ENCODE measurements around the gene LMCD1. TPM values are rescaled to one million over a fixed set of nuclear protein-coding genes. Genes with fewer than 3 reads are reported as not detected.

Gene LMCD1
- polyA plus RNA-seq, 1 of the 3 experiments (the other 2 are of a cell fraction): 23.6 TPM

GRCh38 chr3:8595252-8595651 is 93.6 kb downstream of the LMCD1 start:
- POLR2A ChIA-PET: no interaction called here
- TF ChIP-seq, protein P1, sequence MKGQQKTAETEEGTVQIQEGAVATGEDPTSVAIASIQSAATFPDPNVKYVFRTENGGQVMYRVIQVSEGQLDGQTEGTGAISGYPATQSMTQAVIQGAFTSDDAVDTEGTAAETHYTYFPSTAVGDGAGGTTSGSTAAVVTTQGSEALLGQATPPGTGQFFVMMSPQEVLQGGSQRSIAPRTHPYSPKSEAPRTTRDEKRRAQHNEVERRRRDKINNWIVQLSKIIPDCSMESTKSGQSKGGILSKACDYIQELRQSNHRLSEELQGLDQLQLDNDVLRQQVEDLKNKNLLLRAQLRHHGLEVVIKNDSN (IDR thresholded peaks at IDR 0.05; ENCODE audit: borderline replicate concordance, low read depth): no peak
- TF ChIP-seq TAF1 (IDR thresholded peaks at IDR 0.05; ENCODE audit: borderline replicate concordance, low read depth, low read length): no peak
- TF ChIP-seq GABPA (IDR thresholded peaks at IDR 0.05; ENCODE audit: low read depth): no peak
- no peak for TF ChIP-seq YY1 (IDR thresholded peaks at IDR 0.05; ENCODE audit: low read depth)
- CTCF ChIA-PET: interaction anchor here (1.1 to 1.4 kb wide), 2 partner anchors 14 to 153 kb away, joined by 4 to 6 read pairs; no protein-coding TSS in a partner anchor
- Histone ChIP-seq H3K4me2 (no peak overlapping the region), H3K9me3 (no peaks in the 10 kb centered on the region), H3K27me3 (ENCODE audit: insufficient read depth) (no peaks in the 10 kb centered on the region), H3K4me3 (ENCODE audit: low read depth in 2 of 2, low read length in 1 of 2) (no peak overlapping the region), H3K9me2 (no peaks in the 10 kb centered on the region), H4K20me1 (ENCODE audit: insufficient read depth) (no peaks in the 10 kb centered on the region), H3K79me2 (ENCODE audit: insufficient read depth) (no peaks in the 10 kb centered on the region), H2AFZ (ENCODE audit: low read depth) (no peak overlapping the region), H3K4me1 (ENCODE audit: control insufficient read depth in 1 of 2, insufficient read depth in 2 of 2, low read depth in 1 of 2, low read length in 1 of 2) (no peaks in the 10 kb centered on the region; a peak in 1 of 4 replicates), H3K9ac (no peak overlapping the region), H3K27ac (ENCODE audit: low read depth in 2 of 2, low read length in 1 of 2) (no peak overlapping the region), H3K36me3 (replicated peaks in 1 of 2; ENCODE audit: control insufficient read depth in 1 of 2, insufficient read depth in 2 of 2, low read length in 1 of 2) (no peaks in the 10 kb centered on the region), H3F3A (replicated peaks; ENCODE audit: insufficient read depth) (no peaks in the 10 kb centered on the region)
- DNase-seq: no peak
- WGBS (ENCODE audit: low lambda C conversion rate): 37% methylated on average over 3 of the region's 3 CpGs

DNA sequence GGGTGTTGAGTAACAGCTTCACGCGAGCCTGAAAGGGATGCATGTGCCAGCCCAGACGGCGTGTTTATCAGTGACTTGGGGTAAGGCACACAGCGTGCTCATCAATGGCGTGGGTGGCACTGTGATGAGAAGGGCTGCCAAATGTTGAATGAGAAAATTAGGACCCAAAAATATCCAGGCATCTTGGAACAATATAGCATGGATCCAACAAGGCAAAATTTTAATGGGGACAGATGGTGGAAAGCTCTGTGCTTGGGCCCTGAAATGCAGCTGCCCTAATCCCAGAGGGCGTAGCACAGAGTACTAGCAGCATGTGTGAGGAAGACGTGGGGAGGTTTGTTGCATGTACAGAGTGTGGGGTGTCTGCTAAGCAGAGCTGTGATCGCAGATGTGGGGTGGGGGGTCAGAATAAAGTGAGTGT is 94.1 kb downstream of the LMCD1 start:
- no peaks in the 10 kb centered on the region for H3K9me3 ChIP-seq
- H4K20me1 ChIP-seq (ENCODE audit: insufficient read depth): no peaks in the 10 kb centered on the region
- ChIA-PET CTCF (interaction anchor here (1.1 to 1.4 kb wide), 2 partner anchors 13 to 154 kb away, joined by 4 to 6 read pairs; no protein-coding TSS in a partner anchor), POLR2A (no interaction called here)
- H3K36me3 ChIP-seq (replicated peaks in 1 of 2; ENCODE audit: control insufficient read depth in 1 of 2, insufficient read depth in 2 of 2, low read length in 1 of 2): no peaks in the 10 kb centered on the region
- H3K9me2 ChIP-seq: no peaks in the 10 kb centered on the region
- H2AFZ ChIP-seq (ENCODE audit: low read depth): no peak overlapping the region
- H3K4me3 ChIP-seq (ENCODE audit: low read depth in 2 of 2, low read length in 1 of 2): no peak overlapping the region
- no peaks in the 10 kb centered on the region; a peak in 1 of 4 replicates for H3K4me1 ChIP-seq (ENCODE audit: control insufficient read depth in 1 of 2, insufficient read depth in 2 of 2, low read depth in 1 of 2, low read length in 1 of 2)
- no peak for DNase-seq
- no peaks in the 10 kb centered on the region for H3F3A ChIP-seq (replicated peaks; ENCODE audit: insufficient read depth)
- no peaks in the 10 kb centered on the region for H3K79me2 ChIP-seq (ENCODE audit: insufficient read depth)
- 78% methylated on average over 9 of the region's 9 CpGs for WGBS (ENCODE audit: low lambda C conversion rate)
- H3K9ac ChIP-seq: no peak overlapping the region
- no peak overlapping the region for H3K27ac ChIP-seq (ENCODE audit: low read depth in 2 of 2, low read length in 1 of 2)
- no peak overlapping the region for H3K4me2 ChIP-seq
- no peaks in the 10 kb centered on the region for H3K27me3 ChIP-seq (ENCODE audit: insufficient read depth)
- TF ChIP-seq RAD21 (IDR thresholded peaks at IDR 0.05; ENCODE audit: low read length) (no peak), GATA2 (CRISPR knock-in tag; IDR thresholded peaks at IDR 0.05) (no peak), JUND (IDR thresholded peaks at IDR 0.05) (no peak), RCOR1 (IDR thresholded peaks at IDR 0.05; ENCODE audit: low read length) (no peak), NFIC (IDR thresholded peaks at IDR 0.05; ENCODE audit: borderline replicate concordance) (no peak), MEF2A (IDR thresholded peaks at IDR 0.05; ENCODE audit: borderline replicate concordance, low read depth) (no peak), RXRA (IDR thresholded peaks at IDR 0.05; ENCODE audit: borderline replicate concordance, low read depth) (no peak), NRF1 (IDR thresholded peaks at IDR 0.05; ENCODE audit: low read depth, low read length) (no peak), REST (IDR thresholded peaks at IDR 0.05; ENCODE audit: low read depth, low read length) (no peak), FOXJ3 (CRISPR knock-in tag; IDR thresholded peaks at IDR 0.05) (no peak), MAX (IDR thresholded peaks at IDR 0.05; ENCODE audit: low read depth) (no peak), ELF1 (IDR thresholded peaks at IDR 0.05) (no peak)
- TF ChIP-seq, protein P2, sequence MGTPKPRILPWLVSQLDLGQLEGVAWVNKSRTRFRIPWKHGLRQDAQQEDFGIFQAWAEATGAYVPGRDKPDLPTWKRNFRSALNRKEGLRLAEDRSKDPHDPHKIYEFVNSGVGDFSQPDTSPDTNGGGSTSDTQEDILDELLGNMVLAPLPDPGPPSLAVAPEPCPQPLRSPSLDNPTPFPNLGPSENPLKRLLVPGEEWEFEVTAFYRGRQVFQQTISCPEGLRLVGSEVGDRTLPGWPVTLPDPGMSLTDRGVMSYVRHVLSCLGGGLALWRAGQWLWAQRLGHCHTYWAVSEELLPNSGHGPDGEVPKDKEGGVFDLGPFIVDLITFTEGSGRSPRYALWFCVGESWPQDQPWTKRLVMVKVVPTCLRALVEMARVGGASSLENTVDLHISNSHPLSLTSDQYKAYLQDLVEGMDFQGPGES (IDR thresholded peaks at IDR 0.05; ENCODE audit: low read depth, low read length): no peak
- TF ChIP-seq, protein P3, sequence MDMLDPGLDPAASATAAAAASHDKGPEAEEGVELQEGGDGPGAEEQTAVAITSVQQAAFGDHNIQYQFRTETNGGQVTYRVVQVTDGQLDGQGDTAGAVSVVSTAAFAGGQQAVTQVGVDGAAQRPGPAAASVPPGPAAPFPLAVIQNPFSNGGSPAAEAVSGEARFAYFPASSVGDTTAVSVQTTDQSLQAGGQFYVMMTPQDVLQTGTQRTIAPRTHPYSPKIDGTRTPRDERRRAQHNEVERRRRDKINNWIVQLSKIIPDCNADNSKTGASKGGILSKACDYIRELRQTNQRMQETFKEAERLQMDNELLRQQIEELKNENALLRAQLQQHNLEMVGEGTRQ (IDR thresholded peaks at IDR 0.05; ENCODE audit: borderline replicate concordance, low read depth, low read length): no peak
